Body of pancreas (tissue), 4 donors: Measurements from ENCODE around the gene MLPH. TPM values are rescaled to one million over a fixed set of nuclear protein-coding genes. Genes with fewer than 3 reads are reported as not detected.

Source experiments
- ATAC-seq: fragments of 150-250 bp; one replicate; pipeline ENCODE4 v1.9.1; 2016
- DNase-seq, 4 donors: peaks; one replicate each; pipeline ENCODE4 v3.0.0-alpha.2; 2019
- H3K27ac ChIP-seq, 4 donors: fragments of 200-600 bp; sonication (generic); 1 replicate in 3 of 4; 2 replicates in 1 of 4; pipeline versions ENCODE4 v1.5.1 to v1.6.1; 2016 to 2019; ENCODE audit warnings: mild to moderate bottlenecking in 1 of 4, mixed read lengths in 1 of 4, moderate library complexity in 1 of 4
- H3K27me3 ChIP-seq, 2 donors: fragments of 200-600 bp; sonication (generic); one replicate each; pipeline ENCODE4 v1.6.0; 2016; ENCODE audit warnings: mild to moderate bottlenecking in 1 of 2
- H3K36me3 ChIP-seq, 2 donors: fragments of 200-600 bp; sonication (generic); replicated peaks in 1 of 2; 2 replicates each; pipeline ENCODE4 v1.5.1; 2016; ENCODE audit warnings: low read depth in 2 of 2; ENCODE audit not compliant: insufficient read depth in 1 of 2
- H3K4me1 ChIP-seq: fragments of 200-600 bp; sonication (generic); one replicate; pipeline ENCODE4 v1.6.0; 2016
- H3K4me3 ChIP-seq, 2 donors: fragments of 200-600 bp; sonication (generic); 1 replicate in 1 of 2; 2 replicates in 1 of 2; pipeline ENCODE4 v1.5.1; 2016 to 2019
- H3K9me3 ChIP-seq, 3 donors: fragments of 200-600 bp; sonication (generic); 1 replicate in 2 of 3; 2 replicates in 1 of 3; pipeline ENCODE4 v1.5.1; 2016
- CTCF ChIP-seq, 7 experiments: fragments of 450-650 bp in 4 of 7; fragments of 200-600 bp in 3 of 7; sonication (generic) in 3 of 7; IDR thresholded peaks; one replicate each; pipeline ENCODE4 v1.5.1; 2016 to 2019; ENCODE audit warnings: antibody characterized with exemption in 7 of 7
- POLR2A ChIP-seq, 3 donors: fragments of 450-650 bp; IDR thresholded peaks; one replicate each; pipeline ENCODE4 v1.6.1; 2016; ENCODE audit warnings: antibody characterized with exemption in 3 of 3, mild to moderate bottlenecking in 2 of 3
- WGBS, 2 donors: methylation state at CpG; one replicate each; pipeline ENCODE4 v1.1.5; 2017; 5-methylcytosine and 5-hydroxymethylcytosine counted together
- intact Hi-C: fragments of 100-400 bp; cut with DNase I; formaldehyde crosslinking; loops from one replicate; pipeline ENCODE4 v1.15.1; 2023
- total RNA-seq, 2 donors: library from RNA; depleted of rRNA; stranded (reverse); fragments of >200 nt; gene quantifications; one replicate each; pipeline ENCODE4 v1.1.0, GENCODE V29; 2016

The MLPH gene
- total RNA-seq, 2 donors from 2014 or later, result 30.3 to 64.3 TPM

GRCh38 chr2:237469849-237470248 is 17.2 kb upstream of the MLPH start:
- intact Hi-C loops, result loop anchor here (5.0 kb wide), 1 partner anchor 102 kb away; no protein-coding TSS in a partner anchor
- H3K27ac ChIP-seq, result no peak overlapping the region
- ATAC-seq (no peak), DNase-seq (no peak)
- no peaks in the 10 kb centered on the region for H3K27me3 ChIP-seq
- H3K4me3 ChIP-seq, result no peak overlapping the region
- no peaks in the 10 kb centered on the region for H3K36me3 ChIP-seq
- TF ChIP-seq CTCF (IDR thresholded peaks at IDR 0.05), result no peak
- TF ChIP-seq POLR2A (IDR thresholded peaks at IDR 0.05), result no peak
- H3K4me1 ChIP-seq, result peaks cover 7% of the 10 kb centered on the region
- H3K9me3 ChIP-seq, result no peaks in the 10 kb centered on the region
- WGBS, 2 donors, result 42 to 51% methylated on average over 2 to 4 of the region's 4 CpGs

DNA sequence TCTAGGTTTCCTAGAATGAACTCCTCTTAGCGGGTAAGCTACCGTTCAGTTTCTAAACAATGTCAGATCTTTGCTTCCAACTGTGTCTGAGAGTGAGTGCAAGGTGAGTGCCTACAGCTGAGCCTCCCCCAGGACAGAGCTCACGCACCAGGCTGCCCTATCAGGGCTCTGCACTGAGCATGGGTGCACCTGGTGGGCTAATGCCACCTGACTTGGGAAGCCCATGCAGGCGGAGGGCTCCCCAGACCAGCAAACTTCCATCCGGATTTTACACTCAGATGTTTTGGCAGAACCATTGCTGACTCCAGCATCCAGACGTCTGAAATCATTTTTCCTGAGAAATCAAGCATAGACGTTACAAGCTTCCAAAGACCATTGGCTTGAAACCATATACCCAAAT is 16.1 kb upstream of the MLPH start:
- H3K4me3 ChIP-seq, result no peak overlapping the region
- H3K9me3 ChIP-seq, result no peaks in the 10 kb centered on the region
- 57 to 67% methylated on average over 7 of the region's 7 CpGs for WGBS, 2 donors
- TF ChIP-seq CTCF (IDR thresholded peaks at IDR 0.05), result no peak
- TF ChIP-seq POLR2A (IDR thresholded peaks at IDR 0.05), result no peak
- no peaks in the 10 kb centered on the region for H3K36me3 ChIP-seq
- no peaks in the 10 kb centered on the region for H3K27me3 ChIP-seq
- no peak overlapping the region for H3K27ac ChIP-seq
- peaks cover 14% of the 10 kb centered on the region for H3K4me1 ChIP-seq
- intact Hi-C loops, result loop anchor here (5.0 kb wide), 1 partner anchor 101 kb away; no protein-coding TSS in a partner anchor
- DNase-seq (no peak), ATAC-seq (no peak)

- TF ChIP-seq CTCF (IDR thresholded peaks at IDR 0.05), result peak; percentile 41 to 74 (median 62)
- TF ChIP-seq POLR2A (IDR thresholded peaks at IDR 0.05), result no peak
- Histone ChIP-seq H3K36me3 (no peaks in the 10 kb centered on the region), H3K27ac (no peak overlapping the region), H3K4me1 (peaks cover 21% of the 10 kb centered on the region), H3K27me3 (no peaks in the 10 kb centered on the region), H3K4me3 (no peak overlapping the region), H3K9me3 (no peaks in the 10 kb centered on the region)
- intact Hi-C loops, result loop anchor here (5.0 kb wide), 1 partner anchor 101 kb away; no protein-coding TSS in a partner anchor
- DNase-seq (peak; percentile 40 to 66 (median 60)), ATAC-seq (no peak)
- WGBS, 2 donors, result 42 to 43% methylated on average over 14 of the region's 14 CpGs
These were observed 15.4 kb upstream of the MLPH start for GRCh38 chr2:237471438-237472186.

DNA sequence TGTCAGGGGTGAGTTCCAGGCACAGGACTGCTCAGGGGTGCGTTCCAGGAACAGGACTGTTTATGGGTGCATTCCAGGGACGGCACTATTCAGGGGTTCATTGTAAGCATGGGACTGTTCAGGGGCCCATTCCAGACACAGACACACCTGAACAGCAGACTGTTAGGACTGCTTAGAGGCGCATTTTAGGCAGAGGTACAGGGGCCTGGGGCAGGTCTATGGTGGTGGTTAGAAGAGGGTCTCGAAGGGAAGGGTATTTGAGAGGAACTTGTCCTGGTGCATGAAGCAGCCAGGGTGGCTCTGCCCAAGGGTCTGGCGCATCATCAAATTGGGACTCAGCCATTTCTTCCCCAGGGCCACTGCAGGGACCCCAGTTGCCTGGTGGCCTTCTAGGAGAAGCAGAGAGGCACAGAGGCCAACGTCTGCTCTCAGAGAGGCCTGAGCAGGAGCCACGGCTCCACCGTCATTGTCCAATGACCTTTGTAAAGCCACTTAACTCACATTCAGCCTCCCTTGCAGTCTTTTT is 14.8 kb upstream of the MLPH start:
- DNase-seq, result no peak
- no peaks in the 10 kb centered on the region for H3K27me3 ChIP-seq
- no peaks in the 10 kb centered on the region for H3K36me3 ChIP-seq
- H3K9me3 ChIP-seq, result no peaks in the 10 kb centered on the region
- 79 to 83% methylated on average over 6 to 8 of the region's 8 CpGs for whole genome bisulfite sequencing, 2 donors
- no peak overlapping the region for H3K4me3 ChIP-seq
- TF ChIP-seq POLR2A (IDR thresholded peaks at IDR 0.05), result no peak
- no peak for TF ChIP-seq CTCF (IDR thresholded peaks at IDR 0.05)
- H3K4me1 ChIP-seq, result peaks cover 23% of the 10 kb centered on the region
- intact Hi-C loops, result loop anchor here (5.0 kb wide), 1 partner anchor 100 kb away; no protein-coding TSS in a partner anchor
- no peak overlapping the region for H3K27ac ChIP-seq
- no peak for ATAC-seq
